H9 (cell line): Measurements from ENCODE around the gene SRP54. TPM values are rescaled to one million over a fixed set of nuclear protein-coding genes. Genes with fewer than 3 reads are reported as not detected.

Experiments
- DNase-seq: peaks from one replicate; pipeline ENCODE4 v3.0.0-alpha.2; 2017
- H2AFZ ChIP-seq: one replicate; pipeline ENCODE4 v1.6.1; 2013; ENCODE audit warnings: mild to moderate bottlenecking, low read length, control low read depth, moderate library complexity
- H2AK5ac ChIP-seq: 2 replicates; pipeline ENCODE4 v1.6.1; 2013; ENCODE audit warnings: low read length, control low read depth, mixed read lengths; ENCODE audit not compliant: insufficient read length
- H2BK120ac ChIP-seq: one replicate; pipeline ENCODE4 v1.6.1; 2013; ENCODE audit warnings: low read depth, mild to moderate bottlenecking, low read length, control low read depth, inconsistent platforms; ENCODE audit not compliant: poor library complexity, severe bottlenecking
- H2BK12ac ChIP-seq: 2 replicates; pipeline ENCODE4 v1.6.1; 2013; ENCODE audit warnings: low read length, control low read depth, mixed read lengths, low read depth; ENCODE audit not compliant: insufficient read length
- H2BK15ac ChIP-seq: 2 replicates; pipeline ENCODE4 v1.6.1; 2013; ENCODE audit warnings: low read depth, low read length, control low read depth
- H2BK20ac ChIP-seq: one replicate; pipeline ENCODE4 v1.6.1; 2013; ENCODE audit warnings: low read depth, mild to moderate bottlenecking, low read length, control low read depth, inconsistent platforms; ENCODE audit not compliant: poor library complexity, severe bottlenecking
- H2BK5ac ChIP-seq: 2 replicates; pipeline ENCODE4 v1.6.1; 2013; ENCODE audit warnings: low read length, control low read depth, mixed read lengths; ENCODE audit not compliant: insufficient read length
- H3K14ac ChIP-seq: 2 replicates; pipeline ENCODE4 v1.6.1; 2013; ENCODE audit warnings: low read length, control low read depth; ENCODE audit not compliant: insufficient read depth
- H3K18ac ChIP-seq: 2 replicates; pipeline ENCODE4 v1.6.1; 2013; ENCODE audit warnings: low read depth, mild to moderate bottlenecking, mixed read lengths, low read length, control low read depth; ENCODE audit not compliant: insufficient read length
- H3K23ac ChIP-seq: 2 replicates; pipeline ENCODE4 v1.6.1; 2013; ENCODE audit warnings: low read length, control low read depth, mixed read lengths, low read depth; ENCODE audit not compliant: insufficient read length
- H3K23me2 ChIP-seq: 2 replicates; pipeline ENCODE4 v1.6.1; 2013; ENCODE audit warnings: low read depth, mild to moderate bottlenecking, mixed read lengths, low read length, control low read depth; ENCODE audit not compliant: insufficient read length, poor library complexity, severe bottlenecking
- H3K27ac ChIP-seq: 2 replicates; pipeline ENCODE4 v1.5.1; 2013; ENCODE audit warnings: low read length, control low read depth, mixed read lengths, low read depth; ENCODE audit not compliant: insufficient read length
- H3K27me3 ChIP-seq: 2 replicates; pipeline ENCODE4 v1.6.1; 2013; ENCODE audit warnings: low read length, control low read depth, inconsistent platforms; ENCODE audit not compliant: insufficient read depth
- H3K4ac ChIP-seq: 2 replicates; pipeline ENCODE4 v1.6.1; 2013; ENCODE audit warnings: low read depth, mild to moderate bottlenecking, control low read depth, inconsistent platforms, low read length, moderate library complexity
- H3K4me1 ChIP-seq: 2 replicates; pipeline ENCODE4 v1.6.1; 2013; ENCODE audit warnings: low read length, control low read depth, inconsistent platforms; ENCODE audit not compliant: insufficient read depth
- H3K4me2 ChIP-seq: 2 replicates; pipeline ENCODE4 v1.6.1; 2013; ENCODE audit warnings: low read length, control low read depth, mixed read lengths; ENCODE audit not compliant: insufficient read length, insufficient read depth
- H3K56ac ChIP-seq: 2 replicates; pipeline ENCODE4 v1.6.1; 2013; ENCODE audit warnings: low read depth, mild to moderate bottlenecking, mixed read lengths, low read length, control low read depth; ENCODE audit not compliant: insufficient read length
- H3K79me1 ChIP-seq: 2 replicates; pipeline ENCODE4 v1.6.1; 2013; ENCODE audit warnings: low read depth, mild to moderate bottlenecking, moderate library complexity, low read length, control low read depth, inconsistent platforms; ENCODE audit not compliant: insufficient read depth, poor library complexity, severe bottlenecking
- H3K79me2 ChIP-seq: 2 replicates; pipeline ENCODE4 v1.6.1; 2013; ENCODE audit warnings: low read length, control low read depth, inconsistent platforms; ENCODE audit not compliant: insufficient read depth
- H3K9ac ChIP-seq: 2 replicates; pipeline ENCODE4 v1.6.1; 2013; ENCODE audit warnings: low read length, control low read depth, mixed read lengths; ENCODE audit not compliant: insufficient read length; ENCODE audit errors: extremely low read depth
- H3K9me3 ChIP-seq: one replicate; pipeline ENCODE4 v1.6.1; 2013; ENCODE audit warnings: low read depth, low read length, inconsistent platforms; ENCODE audit not compliant: control insufficient read depth
- H3T11ph ChIP-seq: one replicate; pipeline ENCODE4 v1.6.1; 2013; ENCODE audit warnings: mild to moderate bottlenecking, low read length, control low read depth, inconsistent platforms
- H4K20me1 ChIP-seq: one replicate; pipeline ENCODE4 v1.6.1; 2013; ENCODE audit not compliant: control insufficient read depth, insufficient read length, insufficient read depth
- H4K5ac ChIP-seq: 2 replicates; pipeline ENCODE4 v1.6.1; 2013; ENCODE audit warnings: low read depth, mild to moderate bottlenecking, mixed read lengths, low read length, control low read depth; ENCODE audit not compliant: insufficient read length
- H4K8ac ChIP-seq: replicated peaks from 2 replicates; pipeline ENCODE4 v1.6.1; 2013; ENCODE audit warnings: low read length, control low read depth, mixed read lengths, low read depth; ENCODE audit not compliant: insufficient read length
- H4K91ac ChIP-seq: 2 replicates; pipeline ENCODE4 v1.6.1; 2013; ENCODE audit warnings: low read depth, mild to moderate bottlenecking, moderate library complexity, mixed read lengths, low read length, control low read depth; ENCODE audit not compliant: insufficient read length
- H3K27ac Mint-ChIP-seq, 3 experiments: 2 replicates in 2 of 3; 3 replicates in 1 of 3; pipeline ENCODE4 v1.8.0; 2020 to 2021; ENCODE audit warnings: mixed read lengths in 3 of 3, mild to moderate bottlenecking in 1 of 3, moderate library complexity in 1 of 3
- H3K27me3 Mint-ChIP-seq: 2 replicates; pipeline ENCODE4 v1.8.0; 2021; ENCODE audit warnings: low read depth, mild to moderate bottlenecking, moderate library complexity, mixed read lengths
- H3K36me3 Mint-ChIP-seq, 3 experiments: 2 replicates in 2 of 3; 3 replicates in 1 of 3; pipeline ENCODE4 v1.8.0; 2020 to 2021; ENCODE audit warnings: low read depth in 3 of 3, mixed read lengths in 3 of 3; ENCODE audit not compliant: insufficient read depth in 1 of 3
- H3K4me1 Mint-ChIP-seq, 2 experiments: 2 replicates each; pipeline ENCODE4 v1.8.0; 2020; ENCODE audit warnings: mixed read lengths in 2 of 2
- H3K4me3 Mint-ChIP-seq, 2 experiments: 2 replicates in 1 of 2; 3 replicates in 1 of 2; pipeline ENCODE4 v1.8.0; 2020 to 2021; ENCODE audit warnings: mild to moderate bottlenecking in 2 of 2, mixed read lengths in 2 of 2, moderate library complexity in 1 of 2
- H3K9me3 Mint-ChIP-seq, 2 experiments: 2 replicates in 1 of 2; 3 replicates in 1 of 2; pipeline ENCODE4 v1.8.0; 2020; ENCODE audit warnings: mild to moderate bottlenecking in 2 of 2, mixed read lengths in 2 of 2, moderate library complexity in 1 of 2
- CTCF ChIP-seq: fragments of 200-600 bp; sonication (generic); conservative IDR thresholded peaks from 3 replicates; pipeline ENCODE4 v1.8.0; 2021; ENCODE audit warnings: antibody characterized with exemption, mild to moderate bottlenecking
- WGBS: extraction: QIAGEN DNeasy Blood & Tissue Kit; methylation state at CpG from one replicate; pipeline ENCODE4 v1.1.7; 2013; ENCODE audit warnings: missing lambda C conversion rate, low lambda C conversion rate, mixed read lengths; ENCODE audit not compliant: insufficient read length; ENCODE audit errors: extremely low coverage; 5-methylcytosine and 5-hydroxymethylcytosine counted together
- total RNA-seq: library from RNA; stranded (reverse); gene quantifications from 2 replicates; pipeline ENCODE4 v1.2.1, GENCODE V29; 2021

Gene SRP54
- total RNA-seq, 1 experiment from 2014 or later: 57.7 TPM

DNA sequence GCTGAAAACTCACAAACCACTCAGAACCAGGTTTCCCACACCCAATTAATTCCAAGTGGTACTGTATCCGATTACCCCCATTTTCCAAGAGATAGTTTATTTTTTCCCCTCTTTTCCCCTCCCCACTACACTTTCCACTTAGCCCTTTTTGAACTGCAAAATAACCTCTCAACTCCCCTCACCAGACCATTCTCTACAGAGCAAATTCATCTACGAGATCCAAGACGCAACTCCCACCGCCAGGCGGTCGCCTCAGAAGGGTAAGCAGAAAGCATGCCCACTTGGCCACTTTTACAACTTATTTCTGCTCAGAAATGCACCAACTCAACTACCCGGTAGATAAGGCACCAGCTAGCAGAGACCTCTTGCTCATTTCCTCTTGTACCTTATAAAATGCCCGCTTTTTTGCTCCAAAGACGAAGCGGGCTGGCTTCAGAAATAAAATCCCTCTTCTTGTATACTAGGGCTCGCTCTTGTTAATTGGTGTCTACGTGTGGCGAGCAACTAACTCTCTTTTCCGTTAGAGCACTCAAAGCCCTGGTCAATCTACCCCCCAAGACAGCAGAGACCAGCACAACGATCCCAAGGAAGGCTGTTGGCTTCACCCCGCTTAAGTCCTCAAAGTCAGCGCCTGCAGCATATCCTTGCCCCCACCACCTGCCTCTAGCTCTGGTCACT lies 910 bp upstream of the SRP54 start:
- H3K27ac ChIP-seq: no peak overlapping the region
- H3K9me3 Mint-ChIP-seq: no peaks in the 10 kb centered on the region
- no peaks in the 10 kb centered on the region for H4K20me1 ChIP-seq
- H3K4me1 Mint-ChIP-seq: peaks cover 2 to 3% of the 10 kb centered on the region in 2 experiments
- H2BK5ac ChIP-seq: no peak overlapping the region
- H4K91ac ChIP-seq: no peak overlapping the region
- peaks cover 13% of the 10 kb centered on the region for H3K23me2 ChIP-seq
- no peak overlapping the region for H4K8ac ChIP-seq
- H2BK120ac ChIP-seq: no peak overlapping the region
- H3K56ac ChIP-seq: no peak overlapping the region
- peak overlapping the region; percentile 67 for H3K9ac ChIP-seq
- DNase-seq: no peak
- no peaks in the 10 kb centered on the region for H3K9me3 ChIP-seq
- no peak overlapping the region for H3K27ac Mint-ChIP-seq
- H3K4me3 Mint-ChIP-seq: no peak overlapping the region
- peaks cover 0 to 2% (median 0%) of the 10 kb centered on the region in 3 experiments; a peak in 4 of 7 replicates for H3K36me3 Mint-ChIP-seq
- peaks cover 3% of the 10 kb centered on the region for H3K79me1 ChIP-seq
- H2BK15ac ChIP-seq: no peak overlapping the region
- no peak overlapping the region for H3K4ac ChIP-seq
- H2BK12ac ChIP-seq: no peak overlapping the region
- no peaks in the 10 kb centered on the region for H3K4me1 ChIP-seq
- H2AK5ac ChIP-seq: no peak overlapping the region
- H3K23ac ChIP-seq: no peak overlapping the region
- peak; percentile 31; the same call in 2 of the 3 replicates for TF ChIP-seq CTCF
- no peak overlapping the region for H3K18ac ChIP-seq
- no peak overlapping the region for H4K5ac ChIP-seq
- no peak overlapping the region for H3T11ph ChIP-seq
- peak overlapping the region; percentile 82 for H3K4me2 ChIP-seq
- no peak overlapping the region for H2AFZ ChIP-seq
- H3K27me3 Mint-ChIP-seq: no peaks in the 10 kb centered on the region; the same call in 1 of the 2 replicates
- no peaks in the 10 kb centered on the region for H3K27me3 ChIP-seq
- H2BK20ac ChIP-seq: no peak overlapping the region
- no CpG with 5 or more reads among the region's 17 CpGs for WGBS
- H3K79me2 ChIP-seq: peaks cover 8% of the 10 kb centered on the region; the same call in 1 of the 2 replicates
- no peak overlapping the region for H3K14ac ChIP-seq
